Measurements from ENCODE around the gene DLK2. TPM values are rescaled to one million over a fixed set of nuclear protein-coding genes. Genes with fewer than 3 reads are reported as not detected.

The DLK2 gene
- total and polyA plus RNA-seq, 2 donors from 2014 or later = 0.50 TPM; not detected in 1

GRCh38 chr6:43465948-43466347 lies 10.6 kb upstream of the DLK2 start:
- Histone ChIP-seq H3K4me3 (ENCODE audit: low read length in 3 of 3) (no peak overlapping the region), H3K27me3 (ENCODE audit: control insufficient read depth, insufficient read depth, low read length) (no peaks in the 10 kb centered on the region), H3K4me1 (ENCODE audit: control insufficient read depth in 2 of 3, insufficient read depth in 2 of 3, low read depth in 1 of 3, low read length in 3 of 3) (no peaks in the 10 kb centered on the region), H3K9ac (ENCODE audit: low read length in 3 of 3) (no peak overlapping the region), H3K9me3 (ENCODE audit: control insufficient read depth in 2 of 3, insufficient read depth in 1 of 3, low read length in 3 of 3) (no peaks in the 10 kb centered on the region), H3K36me3 (ENCODE audit: control insufficient read depth in 2 of 3, insufficient read depth in 3 of 3, low read length in 3 of 3) (no peaks in the 10 kb centered on the region), H3K27ac (ENCODE audit: low read depth in 2 of 2, low read length in 2 of 2) (no peak overlapping the region)
- FAIRE-seq = no peak
- TF ChIP-seq CTCF (IDR thresholded peaks at IDR 0.05; ENCODE audit: borderline replicate concordance, extremely low read depth, insufficient read depth) = no peak
- no peak for DNase-seq
- intact Hi-C loops (cut with DNase I) = no loop called here

- DNase-seq (no peak), FAIRE-seq (no peak)
- intact Hi-C loops (cut with DNase I) = no loop called here
- TF ChIP-seq CTCF (IDR thresholded peaks at IDR 0.05; ENCODE audit: borderline replicate concordance, extremely low read depth, insufficient read depth) = no peak
- Histone ChIP-seq H3K4me1 (ENCODE audit: control insufficient read depth in 2 of 3, insufficient read depth in 2 of 3, low read depth in 1 of 3, low read length in 3 of 3) (no peaks in the 10 kb centered on the region), H3K9me3 (ENCODE audit: control insufficient read depth in 2 of 3, insufficient read depth in 1 of 3, low read length in 3 of 3) (no peaks in the 10 kb centered on the region), H3K36me3 (ENCODE audit: control insufficient read depth in 2 of 3, insufficient read depth in 3 of 3, low read length in 3 of 3) (no peaks in the 10 kb centered on the region), H3K9ac (ENCODE audit: low read length in 3 of 3) (no peak overlapping the region), H3K27ac (ENCODE audit: low read depth in 2 of 2, low read length in 2 of 2) (no peak overlapping the region), H3K4me3 (ENCODE audit: low read length in 3 of 3) (no peak overlapping the region), H3K27me3 (ENCODE audit: control insufficient read depth, insufficient read depth, low read length) (no peaks in the 10 kb centered on the region)
These were observed 9.0 kb upstream of the DLK2 start for GRCh38 chr6:43464337-43464736.

- intact Hi-C loops (cut with DNase I) = no loop called here
- H3K36me3 ChIP-seq (ENCODE audit: control insufficient read depth in 2 of 3, insufficient read depth in 3 of 3, low read length in 3 of 3) = no peaks in the 10 kb centered on the region
- no peak for TF ChIP-seq CTCF (IDR thresholded peaks at IDR 0.05; ENCODE audit: borderline replicate concordance, extremely low read depth, insufficient read depth)
- H3K27me3 ChIP-seq (ENCODE audit: control insufficient read depth, insufficient read depth, low read length) = no peaks in the 10 kb centered on the region
- DNase-seq (peak in 1 of 5 donors; percentile 13), FAIRE-seq (no peak)
- no peak overlapping the region for H3K4me3 ChIP-seq (ENCODE audit: low read length in 3 of 3)
- H3K27ac ChIP-seq (ENCODE audit: low read depth in 2 of 2, low read length in 2 of 2) = no peak overlapping the region
- no peaks in the 10 kb centered on the region for H3K4me1 ChIP-seq (ENCODE audit: control insufficient read depth in 2 of 3, insufficient read depth in 2 of 3, low read depth in 1 of 3, low read length in 3 of 3)
- no peak overlapping the region for H3K9ac ChIP-seq (ENCODE audit: low read length in 3 of 3)
- no peaks in the 10 kb centered on the region for H3K9me3 ChIP-seq (ENCODE audit: control insufficient read depth in 2 of 3, insufficient read depth in 1 of 3, low read length in 3 of 3)
These were observed 6.6 kb upstream of the DLK2 start for GRCh38 chr6:43461936-43462335.

- intact Hi-C loops (cut with DNase I) = no loop called here
- no peak for FAIRE-seq
- H3K4me1 ChIP-seq (ENCODE audit: control insufficient read depth in 2 of 3, insufficient read depth in 2 of 3, low read depth in 1 of 3, low read length in 3 of 3) = peaks cover 0 to 4% (median 0%) of the 10 kb centered on the region in 3 donors
- TF ChIP-seq CTCF (IDR thresholded peaks at IDR 0.05; ENCODE audit: borderline replicate concordance, extremely low read depth, insufficient read depth) = no peak
- H3K9ac ChIP-seq (ENCODE audit: low read length in 3 of 3) = no peak overlapping the region
- DNase-seq = no peak
- no peaks in the 10 kb centered on the region for H3K9me3 ChIP-seq (ENCODE audit: control insufficient read depth in 2 of 3, insufficient read depth in 1 of 3, low read length in 3 of 3)
- H3K4me3 ChIP-seq (ENCODE audit: low read length in 3 of 3) = no peak overlapping the region
- no peak overlapping the region for H3K27ac ChIP-seq (ENCODE audit: low read depth in 2 of 2, low read length in 2 of 2)
- H3K27me3 ChIP-seq (ENCODE audit: control insufficient read depth, insufficient read depth, low read length) = peaks cover 3% of the 10 kb centered on the region
- no peaks in the 10 kb centered on the region for H3K36me3 ChIP-seq (ENCODE audit: control insufficient read depth in 2 of 3, insufficient read depth in 3 of 3, low read length in 3 of 3)
These were observed 4.7 kb upstream of the DLK2 start for GRCh38 chr6:43460032-43460431.

Data from kidney (tissue), 14 donors.